ENCODE data around the gene CALD1. TPM values are rescaled to one million over a fixed set of nuclear protein-coding genes. Genes with fewer than 3 reads are reported as not detected.
A peak's percentile ranks its signal among the peaks of the same experiment; 100 is the strongest.

CALD1 gene
- total and polyA plus RNA-seq, 7 donors = 34.7 to 2,150 (median 1,069) TPM

GRCh38 chr7:134782121-134782623, 2.7 kb downstream of the CALD1 start:
- 54 to 69% methylated on average over 4 of the region's 4 CpGs for WGBS, 2 donors
- Histone ChIP-seq H3K27ac (peak overlapping the region; percentile 91 to 94 (median 93)), H3K9me3 (no peaks in the 10 kb centered on the region), H3K4me3 (peak overlapping the region; percentile 52 to 66 (median 66)), H3K4me1 (peaks cover 0 to 68% (median 51%) of the 10 kb centered on the region in 4 donors), H3K27me3 (no peaks in the 10 kb centered on the region), H3K36me3 (peaks cover 0 to 7% (median 0%) of the 10 kb centered on the region in 4 donors)
- TF ChIP-seq, protein P1, sequence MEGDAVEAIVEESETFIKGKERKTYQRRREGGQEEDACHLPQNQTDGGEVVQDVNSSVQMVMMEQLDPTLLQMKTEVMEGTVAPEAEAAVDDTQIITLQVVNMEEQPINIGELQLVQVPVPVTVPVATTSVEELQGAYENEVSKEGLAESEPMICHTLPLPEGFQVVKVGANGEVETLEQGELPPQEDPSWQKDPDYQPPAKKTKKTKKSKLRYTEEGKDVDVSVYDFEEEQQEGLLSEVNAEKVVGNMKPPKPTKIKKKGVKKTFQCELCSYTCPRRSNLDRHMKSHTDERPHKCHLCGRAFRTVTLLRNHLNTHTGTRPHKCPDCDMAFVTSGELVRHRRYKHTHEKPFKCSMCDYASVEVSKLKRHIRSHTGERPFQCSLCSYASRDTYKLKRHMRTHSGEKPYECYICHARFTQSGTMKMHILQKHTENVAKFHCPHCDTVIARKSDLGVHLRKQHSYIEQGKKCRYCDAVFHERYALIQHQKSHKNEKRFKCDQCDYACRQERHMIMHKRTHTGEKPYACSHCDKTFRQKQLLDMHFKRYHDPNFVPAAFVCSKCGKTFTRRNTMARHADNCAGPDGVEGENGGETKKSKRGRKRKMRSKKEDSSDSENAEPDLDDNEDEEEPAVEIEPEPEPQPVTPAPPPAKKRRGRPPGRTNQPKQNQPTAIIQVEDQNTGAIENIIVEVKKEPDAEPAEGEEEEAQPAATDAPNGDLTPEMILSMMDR (IDR thresholded peaks at IDR 0.05) = no peak
- TF ChIP-seq POLR2AphosphoS5 (IDR thresholded peaks at IDR 0.05) (peak in 1 of 4 donors; percentile 4), POLR2A (IDR thresholded peaks at IDR 0.05) (no peak)
- no peak for DNase-seq
- intact Hi-C loops (cut with DNase I) = loop anchor here (2.0 to 5.0 kb wide), 2 partner anchors 91 to 110 kb away; no protein-coding TSS in a partner anchor

GRCh38 chr7:134783294-134784069, 4.0 kb downstream of the CALD1 start:
- peak overlapping the region; percentile 52 to 66 (median 66) for H3K4me3 ChIP-seq
- peaks cover 0 to 68% (median 50%) of the 10 kb centered on the region in 4 donors for H3K4me1 ChIP-seq
- H3K36me3 ChIP-seq = peaks cover 0 to 7% (median 0%) of the 10 kb centered on the region in 4 donors
- WGBS, 2 donors = 82 to 83% methylated on average over 7 of the region's 7 CpGs
- peak overlapping the region; percentile 91 to 94 (median 93) for H3K27ac ChIP-seq
- no peaks in the 10 kb centered on the region for H3K9me3 ChIP-seq
- no peak for DNase-seq
- H3K27me3 ChIP-seq = no peaks in the 10 kb centered on the region
- intact Hi-C loops (cut with DNase I) = loop anchor here (2.0 to 5.0 kb wide), 2 partner anchors 93 to 109 kb away; no protein-coding TSS in a partner anchor
- TF ChIP-seq POLR2AphosphoS5 (IDR thresholded peaks at IDR 0.05) (no peak), EP300 (IDR thresholded peaks at IDR 0.05) (no peak), POLR2A (IDR thresholded peaks at IDR 0.05) (no peak)
- TF ChIP-seq, protein P1 (IDR thresholded peaks at IDR 0.05) = no peak

- Histone ChIP-seq H3K9me3 (no peaks in the 10 kb centered on the region), H3K27ac (peak overlapping the region; percentile 91 to 94 (median 93)), H3K4me3 (peak overlapping the region in 3 of 4 donors; percentile 52 to 66 (median 65)), H3K36me3 (peaks cover 0 to 7% (median 0%) of the 10 kb centered on the region in 4 donors), H3K4me1 (peaks cover 0 to 72% (median 54%) of the 10 kb centered on the region in 4 donors), H3K27me3 (no peaks in the 10 kb centered on the region)
- intact Hi-C loops (cut with DNase I) = loop anchor here (5.0 kb wide), 1 partner anchor 108 kb away; no protein-coding TSS in a partner anchor
- no peak for DNase-seq
- TF ChIP-seq POLR2AphosphoS5 (IDR thresholded peaks at IDR 0.05) (peak in 2 of 4 donors; percentile 20 to 25), EP300 (IDR thresholded peaks at IDR 0.05) (no peak)
- 88 to 89% methylated on average over 9 of the region's 9 CpGs for WGBS, 2 donors
Observed at GRCh38 chr7:134784251-134785049, 5.0 kb downstream of the CALD1 start.

GRCh38 chr7:134785842-134786241, 6.4 kb downstream of the CALD1 start:
- Histone ChIP-seq H3K4me3 (peak overlapping the region in 2 of 4 donors; percentile 65 to 66), H3K36me3 (peaks cover 0 to 7% (median 0%) of the 10 kb centered on the region in 4 donors), H3K27ac (peak overlapping the region; percentile 91 to 94 (median 93)), H3K9me3 (no peaks in the 10 kb centered on the region), H3K27me3 (no peaks in the 10 kb centered on the region), H3K4me1 (peaks cover 0 to 83% (median 61%) of the 10 kb centered on the region in 4 donors)
- no peak for DNase-seq
- intact Hi-C loops (cut with DNase I) = no loop called here
- TF ChIP-seq POLR2A (IDR thresholded peaks at IDR 0.05) (no peak), EP300 (IDR thresholded peaks at IDR 0.05) (no peak), POLR2AphosphoS5 (IDR thresholded peaks at IDR 0.05) (no peak)
- TF ChIP-seq, protein P1 (IDR thresholded peaks at IDR 0.05) = no peak
